Measurements from ENCODE around the gene ABI3BP. TPM values are rescaled to one million over a fixed set of nuclear protein-coding genes. Genes with fewer than 3 reads are reported as not detected.

The ABI3BP gene
- total and polyA plus RNA-seq, 2 experiments from 2014 or later = 6.8 to 30.3 TPM

DNA sequence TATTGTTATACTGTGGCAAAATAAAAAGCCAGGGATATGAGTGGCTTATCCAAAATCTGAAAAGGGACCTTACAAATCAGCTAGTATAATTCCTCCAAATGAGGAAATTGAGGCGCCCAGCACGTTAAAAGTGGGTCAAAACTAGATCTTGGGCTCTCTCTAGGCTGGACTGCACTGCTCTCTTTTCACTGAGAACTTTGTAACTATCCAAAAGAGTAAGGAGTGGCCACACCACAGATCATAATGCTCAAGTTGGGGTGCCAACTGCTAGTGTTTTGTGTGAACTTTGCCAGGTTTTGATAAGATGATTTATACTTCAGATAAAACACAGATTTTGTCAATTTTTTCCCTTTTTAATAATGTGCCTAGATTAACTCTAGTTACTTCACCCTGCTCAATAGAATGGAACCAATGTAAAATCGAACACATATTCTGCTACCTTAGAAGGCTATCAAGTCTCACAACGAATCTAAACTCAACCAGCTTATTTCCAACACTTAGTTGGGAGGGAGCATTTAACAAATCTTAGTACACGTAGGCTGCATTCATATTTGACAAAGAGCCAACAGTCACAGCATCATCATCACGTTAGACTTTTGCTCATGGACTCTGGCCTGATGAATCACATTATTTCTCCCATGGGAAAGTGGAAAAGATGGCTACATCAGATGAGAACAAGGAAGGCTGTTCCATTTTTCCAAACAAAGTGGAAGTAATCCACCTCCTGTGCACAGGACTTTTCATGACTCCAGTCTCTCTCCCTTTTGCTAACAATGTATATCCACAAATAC, 64.4 kb downstream of the ABI3BP start:
- H3K9ac ChIP-seq = peak overlapping the region; percentile 47
- H3K4me2 ChIP-seq (ENCODE audit: unreplicated experiment) = peak overlapping the region; percentile 19
- no peaks in the 10 kb centered on the region for H3K9me3 ChIP-seq (ENCODE audit: low read depth)
- WGBS, 2 experiments (ENCODE audit: low coverage in 1 of 2, low lambda C conversion rate in 2 of 2, missing lambda C conversion rate in 2 of 2) = 27 to 28% methylated on average over 6 of the region's 6 CpGs
- no peaks in the 10 kb centered on the region for H3K79me2 ChIP-seq (ENCODE audit: insufficient read depth)
- DNase-seq = peak; percentile 91
- H3F3A ChIP-seq (ENCODE audit: insufficient read depth) = 0 out of 2 replicates have a peak, but pooled peaks cover 6% of the 10 kb centered on the region
- no peaks in the 10 kb centered on the region for H3K9me2 ChIP-seq (ENCODE audit: insufficient read depth)
- H3K4me3 ChIP-seq = no peak overlapping the region
- H3K27ac ChIP-seq = peak overlapping the region; percentile 65
- peak overlapping the region; percentile 44 for H2AFZ ChIP-seq
- H4K20me1 ChIP-seq (ENCODE audit: insufficient read depth) = no peaks in the 10 kb centered on the region
- H3K27me3 ChIP-seq (replicated peaks; ENCODE audit: insufficient read depth) = no peaks in the 10 kb centered on the region
- in situ Hi-C loops (cut with MboI) = no loop called here
- peaks cover 19% of the 10 kb centered on the region for H3K4me1 ChIP-seq (ENCODE audit: insufficient read depth)
- H3K36me3 ChIP-seq (ENCODE audit: low read depth) = no peaks in the 10 kb centered on the region
- TF ChIP-seq EZH2phosphoT487 (IDR thresholded peaks at IDR 0.05; ENCODE audit: insufficient read depth, low read depth) (no peak), EZH2 (IDR thresholded peaks at IDR 0.05; ENCODE audit: insufficient read depth, poor library complexity, severe bottlenecking) (no peak)

GRCh38 chr3:100927775-100928174, 65.4 kb downstream of the ABI3BP start:
- no peaks in the 10 kb centered on the region for H4K20me1 ChIP-seq (ENCODE audit: insufficient read depth)
- in situ Hi-C loops (cut with MboI) = no loop called here
- no peaks in the 10 kb centered on the region for H3K9me3 ChIP-seq (ENCODE audit: low read depth)
- no peak overlapping the region for H3K4me2 ChIP-seq (ENCODE audit: unreplicated experiment)
- DNase-seq = peak; percentile 58
- no peaks in the 10 kb centered on the region for H3K36me3 ChIP-seq (ENCODE audit: low read depth)
- no peak overlapping the region for H2AFZ ChIP-seq
- no peak overlapping the region for H3K4me3 ChIP-seq
- H3K9ac ChIP-seq = no peak overlapping the region
- H3F3A ChIP-seq (ENCODE audit: insufficient read depth) = 0 out of 2 replicates have a peak, but pooled peaks cover 6% of the 10 kb centered on the region
- H3K4me1 ChIP-seq (ENCODE audit: insufficient read depth) = peaks cover 19% of the 10 kb centered on the region
- TF ChIP-seq EZH2 (IDR thresholded peaks at IDR 0.05; ENCODE audit: insufficient read depth, poor library complexity, severe bottlenecking) = no peak
- TF ChIP-seq EZH2phosphoT487 (IDR thresholded peaks at IDR 0.05; ENCODE audit: insufficient read depth, low read depth) = no peak
- no peak overlapping the region for H3K27ac ChIP-seq
- no peaks in the 10 kb centered on the region for H3K79me2 ChIP-seq (ENCODE audit: insufficient read depth)
- H3K9me2 ChIP-seq (ENCODE audit: insufficient read depth) = no peaks in the 10 kb centered on the region
- H3K27me3 ChIP-seq (replicated peaks; ENCODE audit: insufficient read depth) = no peaks in the 10 kb centered on the region

- H3K79me2 ChIP-seq (ENCODE audit: insufficient read depth) = no peaks in the 10 kb centered on the region
- H3K4me3 ChIP-seq = no peak overlapping the region
- no peak for TF ChIP-seq EZH2phosphoT487 (IDR thresholded peaks at IDR 0.05; ENCODE audit: insufficient read depth, low read depth)
- TF ChIP-seq EZH2 (IDR thresholded peaks at IDR 0.05; ENCODE audit: insufficient read depth, poor library complexity, severe bottlenecking) = no peak
- H3K9me2 ChIP-seq (ENCODE audit: insufficient read depth) = no peaks in the 10 kb centered on the region
- H3K27me3 ChIP-seq (replicated peaks; ENCODE audit: insufficient read depth) = no peaks in the 10 kb centered on the region
- peaks cover 5% of the 10 kb centered on the region; the same call in 1 of the 2 replicates for H3F3A ChIP-seq (ENCODE audit: insufficient read depth)
- DNase-seq = no peak
- no peaks in the 10 kb centered on the region for H4K20me1 ChIP-seq (ENCODE audit: insufficient read depth)
- 39 to 47% methylated on average over 10 of the region's 10 CpGs for WGBS, 2 experiments (ENCODE audit: low coverage in 1 of 2, low lambda C conversion rate in 2 of 2, missing lambda C conversion rate in 2 of 2)
- no peak overlapping the region for H3K9ac ChIP-seq
- H3K4me1 ChIP-seq (ENCODE audit: insufficient read depth) = peaks cover 13% of the 10 kb centered on the region
- no peak overlapping the region for H3K27ac ChIP-seq
- no peaks in the 10 kb centered on the region for H3K9me3 ChIP-seq (ENCODE audit: low read depth)
- in situ Hi-C loops (cut with MboI) = no loop called here
- no peaks in the 10 kb centered on the region for H3K36me3 ChIP-seq (ENCODE audit: low read depth)
- H2AFZ ChIP-seq = peak overlapping the region; percentile 43; the same call in 1 of the 2 replicates
- H3K4me2 ChIP-seq (ENCODE audit: unreplicated experiment) = no peak overlapping the region
These were observed 77.3 kb downstream of the ABI3BP start for GRCh38 chr3:100915706-100916495.

DNA sequence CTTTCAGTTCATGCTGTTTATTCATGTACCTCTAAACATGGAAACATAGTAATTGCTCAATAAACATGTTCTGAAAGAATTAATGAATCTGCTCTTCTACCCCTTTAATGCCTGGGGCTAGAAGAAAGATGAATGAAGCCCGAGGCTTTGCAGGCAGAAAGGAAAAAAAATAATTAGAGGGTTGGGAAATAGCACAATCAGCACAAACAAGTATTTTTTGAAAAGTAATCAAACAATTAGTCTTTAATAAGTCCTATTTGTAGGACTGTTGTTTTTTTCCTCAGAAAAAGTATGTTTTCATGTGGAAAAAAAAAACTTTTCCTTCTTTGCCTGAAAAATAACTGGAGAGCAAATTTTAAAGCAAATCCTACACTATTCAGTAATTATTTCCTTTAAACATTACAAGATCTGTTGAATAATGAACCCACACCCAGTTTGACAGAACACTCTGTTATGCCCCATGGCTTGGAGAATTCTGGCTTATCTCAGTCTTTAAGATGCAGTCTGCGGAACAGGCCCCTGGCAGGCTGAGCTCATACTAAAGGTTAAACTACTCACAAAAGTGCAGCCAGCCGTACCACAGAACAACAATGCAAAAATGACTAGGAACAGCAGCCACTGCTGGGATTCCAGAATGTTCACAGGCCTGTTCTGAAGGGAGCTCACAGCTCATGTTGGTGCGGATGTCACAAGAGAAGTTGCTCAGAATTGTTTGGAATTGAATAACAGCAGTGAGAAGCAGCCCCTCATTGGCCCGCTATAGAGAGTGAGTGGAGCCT, 79.2 kb downstream of the ABI3BP start:
- H3F3A ChIP-seq (ENCODE audit: insufficient read depth) = 0 out of 2 replicates have a peak, but pooled peaks cover 4% of the 10 kb centered on the region
- WGBS, 2 experiments (ENCODE audit: low coverage in 1 of 2, low lambda C conversion rate in 2 of 2, missing lambda C conversion rate in 2 of 2) = 65 to 73% methylated on average over 5 of the region's 5 CpGs
- TF ChIP-seq EZH2phosphoT487 (IDR thresholded peaks at IDR 0.05; ENCODE audit: insufficient read depth, low read depth) (no peak), EZH2 (IDR thresholded peaks at IDR 0.05; ENCODE audit: insufficient read depth, poor library complexity, severe bottlenecking) (no peak)
- no peaks in the 10 kb centered on the region for H3K79me2 ChIP-seq (ENCODE audit: insufficient read depth)
- H3K4me1 ChIP-seq (ENCODE audit: insufficient read depth) = peaks cover 13% of the 10 kb centered on the region
- no peaks in the 10 kb centered on the region for H3K27me3 ChIP-seq (replicated peaks; ENCODE audit: insufficient read depth)
- peak; percentile 55 for DNase-seq
- no peaks in the 10 kb centered on the region for H3K36me3 ChIP-seq (ENCODE audit: low read depth)
- H4K20me1 ChIP-seq (ENCODE audit: insufficient read depth) = no peaks in the 10 kb centered on the region
- no peak overlapping the region for H3K27ac ChIP-seq
- no peaks in the 10 kb centered on the region for H3K9me3 ChIP-seq (ENCODE audit: low read depth)
- no peak overlapping the region for H3K4me3 ChIP-seq
- H3K9me2 ChIP-seq (ENCODE audit: insufficient read depth) = no peaks in the 10 kb centered on the region
- in situ Hi-C loops (cut with MboI) = no loop called here
- no peak overlapping the region for H2AFZ ChIP-seq
- no peak overlapping the region for H3K9ac ChIP-seq
- H3K4me2 ChIP-seq (ENCODE audit: unreplicated experiment) = no peak overlapping the region

Data from GM23248 (cell line).